Panc1 (cell line): ENCODE results near the gene SNX18. TPM values are rescaled to one million over a fixed set of nuclear protein-coding genes. Genes with fewer than 3 reads are reported as not detected.

Experiments used
- ATAC-seq: fragments of 200-7000 bp; cut with Tn5 transposase; 2 replicates; pipeline ENCODE4 v1.9.1; 2020; ENCODE audit warnings: mild to moderate bottlenecking, moderate library complexity
- BruUV-seq: library from RNA; stranded (reverse); fragments of 400-500 nt; replicated peaks from 2 replicates; lab custom pipeline; 2021; lab: Mats Ljungman, UMichigan
- CTCF ChIA-PET: fragments of 300-600 bp; sonication (Branson Sonifier 250); formaldehyde crosslinking; loops from one replicate; lab custom pipeline; 2022; ENCODE audit warnings: antibody characterized with exemption; lab: Charles Lee
- POLR2A ChIA-PET: fragments of 300-600 bp; sonication (Branson Sonifier 250); formaldehyde crosslinking; loops from one replicate; lab custom pipeline; 2022; ENCODE audit warnings: antibody characterized with exemption; lab: Charles Lee
- DNase-seq: peaks from one replicate; pipeline ENCODE4 v3.0.0-alpha.2; 2010; ENCODE audit warnings: low read depth, low spot score
- H3K27ac ChIP-seq: 2 replicates; pipeline ENCODE4 v1.5.1; 2011; ENCODE audit warnings: mild to moderate bottlenecking, low read length, inconsistent platforms
- H3K27me3 ChIP-seq: fragments of 200-500 bp; sonication (Bioruptor generic); 2 replicates; pipeline ENCODE4 v1.6.0; 2014; ENCODE audit warnings: low read length, inconsistent platforms; ENCODE audit not compliant: control insufficient read depth, insufficient read depth
- H3K36me3 ChIP-seq: fragments of 200-500 bp; sonication (Bioruptor generic); 2 replicates; pipeline ENCODE4 v1.5.1; 2014; ENCODE audit warnings: inconsistent platforms, mild to moderate bottlenecking, low read length, moderate library complexity; ENCODE audit not compliant: control insufficient read depth, insufficient read depth
- H3K4me1 ChIP-seq: 2 replicates; pipeline ENCODE4 v1.5.1; 2011; ENCODE audit warnings: inconsistent platforms, mild to moderate bottlenecking, low read length, moderate library complexity; ENCODE audit not compliant: control insufficient read depth, insufficient read depth
- H3K4me3 ChIP-seq, 2 experiments: 2 replicates each; pipeline ENCODE4 v1.5.1; 2011 to 2012; ENCODE audit warnings: low read depth in 2 of 2, low read length in 2 of 2, mild to moderate bottlenecking in 2 of 2, inconsistent platforms in 1 of 2, moderate library complexity in 1 of 2
- H3K9me3 ChIP-seq: fragments of 200-500 bp; sonication (Bioruptor generic); 2 replicates; pipeline ENCODE4 v1.5.1; 2014; ENCODE audit warnings: low read depth, mild to moderate bottlenecking, inconsistent platforms, low read length, moderate library complexity; ENCODE audit not compliant: control insufficient read depth, insufficient read depth
- CTCF ChIP-seq: fragments of 450-650 bp; IDR thresholded peaks from 2 replicates; pipeline ENCODE4 v1.5.1; 2017; ENCODE audit warnings: mild to moderate bottlenecking
- POLR2AphosphoS5 ChIP-seq: IDR thresholded peaks from 2 replicates; pipeline ENCODE4 v1.6.1; 2012; ENCODE audit warnings: mild to moderate bottlenecking, low read depth, low read length, moderate library complexity
- REST ChIP-seq, 2 experiments: IDR thresholded peaks; 2 replicates each; pipeline ENCODE4 v1.6.1; 2011 to 2012; ENCODE audit warnings: low read depth in 2 of 2, control low read depth in 1 of 2, low read length in 1 of 2, mild to moderate bottlenecking in 1 of 2, moderate library complexity in 1 of 2; ENCODE audit not compliant: insufficient read depth in 1 of 2
- SIN3A ChIP-seq: IDR thresholded peaks from 2 replicates; pipeline ENCODE4 v1.6.1; 2012; ENCODE audit warnings: low read depth, mild to moderate bottlenecking, low read length, moderate library complexity, borderline replicate concordance; ENCODE audit not compliant: insufficient read depth
- TCF7L2 ChIP-seq: IDR thresholded peaks from 2 replicates; pipeline ENCODE4 v1.6.1; 2011; ENCODE audit warnings: mild to moderate bottlenecking, low read depth, low read length, inconsistent platforms
- in situ Hi-C: cut with HindIII; loops from 2 replicates; pipeline ENCODE4 v1.10.0; 2016; ENCODE audit warnings: low sequenced_read_pairs, low pct_unique_long_range_greater_than_20kb
- intact Hi-C: fragments of 100-400 bp; cut with micrococcal nuclease; formaldehyde crosslinking; loops from one replicate; pipeline ENCODE4 v1.10.0; 2022; ENCODE audit not compliant: unreplicated experiment
- total RNA-seq: library from RNA; stranded (reverse); gene quantifications from one replicate; pipeline ENCODE4 v1.2.1, GENCODE V29; 2021; ENCODE audit not compliant: unreplicated experiment

The SNX18 gene
- total RNA-seq, 1 experiment from 2014 or later: 14.4 TPM

GRCh38 chr5:54537725-54538124, 20.2 kb downstream of the SNX18 start:
- H3K27me3 ChIP-seq: no peaks in the 10 kb centered on the region
- ATAC-seq: no peak
- ChIA-PET POLR2A (no interaction called here), CTCF (no interaction called here)
- no peak overlapping the region for H3K4me3 ChIP-seq
- H3K27ac ChIP-seq: no peak overlapping the region
- in situ Hi-C loops: no loop called here
- H3K9me3 ChIP-seq: no peaks in the 10 kb centered on the region
- TF ChIP-seq TCF7L2: no peak
- DNase-seq: no peak
- no TSS peak for BruUV-seq
- intact Hi-C loops: no loop called here
- H3K36me3 ChIP-seq: no peaks in the 10 kb centered on the region; the same call in 1 of the 2 replicates
- H3K4me1 ChIP-seq: no peaks in the 10 kb centered on the region

- ChIA-PET CTCF (no interaction called here), POLR2A (no interaction called here)
- no peak overlapping the region for H3K4me3 ChIP-seq
- no peak overlapping the region for H3K27ac ChIP-seq
- no peaks in the 10 kb centered on the region for H3K9me3 ChIP-seq
- H3K36me3 ChIP-seq: no peaks in the 10 kb centered on the region; the same call in 1 of the 2 replicates
- no peaks in the 10 kb centered on the region for H3K4me1 ChIP-seq
- no TSS peak for BruUV-seq
- no peaks in the 10 kb centered on the region for H3K27me3 ChIP-seq
- intact Hi-C loops: no loop called here
- in situ Hi-C loops: no loop called here
- ATAC-seq (no peak), DNase-seq (no peak)
- TF ChIP-seq CTCF (no peak), REST (IDR thresholded peaks at IDR 0.05; ENCODE audit: insufficient read depth in 1 of 2, low read depth in 2 of 2, low read length in 1 of 2) (no peak), TCF7L2 (no peak), SIN3A (no peak), POLR2AphosphoS5 (no peak)
These were observed 20.6 kb downstream of the SNX18 start for GRCh38 chr5:54538156-54538555.

- Histone ChIP-seq H3K36me3 (no peaks in the 10 kb centered on the region; the same call in 1 of the 2 replicates), H3K27me3 (no peaks in the 10 kb centered on the region), H3K4me3 (no peak overlapping the region), H3K9me3 (no peaks in the 10 kb centered on the region), H3K27ac (no peak overlapping the region), H3K4me1 (no peaks in the 10 kb centered on the region)
- intact Hi-C loops (no loop called here), in situ Hi-C loops (no loop called here)
- ATAC-seq (no peak), DNase-seq (no peak)
- no TSS peak for BruUV-seq
- TF ChIP-seq SIN3A (no peak), REST (IDR thresholded peaks at IDR 0.05; ENCODE audit: insufficient read depth in 1 of 2, low read depth in 2 of 2, low read length in 1 of 2) (no peak), POLR2AphosphoS5 (no peak), TCF7L2 (no peak), CTCF (no peak)
- POLR2A ChIA-PET: no interaction called here
- CTCF ChIA-PET: no interaction called here
These were observed 21.4 kb downstream of the SNX18 start for GRCh38 chr5:54539001-54539400.
